A673 (cell line): ENCODE results near the gene HPN.

Experiments used
- EZH2 ChIP-seq: fragments of 200-600 bp; sonication (generic); IDR thresholded peaks from 2 replicates; pipeline ENCODE4 v1.6.1; 2017; ENCODE audit warnings: borderline replicate concordance, low read depth, mild to moderate bottlenecking, mixed read lengths, antibody characterized with exemption, low read length; ENCODE audit not compliant: poor library complexity, severe bottlenecking
- TF ChIP-seq, protein P1 (sequence below): fragments of 300-800, 200-600 bp; sonication (generic); conservative IDR thresholded peaks from 2 replicates; pipeline ENCODE4 v1.5.1; 2017; ENCODE audit warnings: low read depth, mild to moderate bottlenecking, antibody characterized with exemption, low read length, moderate library complexity, mixed read lengths

DNA sequence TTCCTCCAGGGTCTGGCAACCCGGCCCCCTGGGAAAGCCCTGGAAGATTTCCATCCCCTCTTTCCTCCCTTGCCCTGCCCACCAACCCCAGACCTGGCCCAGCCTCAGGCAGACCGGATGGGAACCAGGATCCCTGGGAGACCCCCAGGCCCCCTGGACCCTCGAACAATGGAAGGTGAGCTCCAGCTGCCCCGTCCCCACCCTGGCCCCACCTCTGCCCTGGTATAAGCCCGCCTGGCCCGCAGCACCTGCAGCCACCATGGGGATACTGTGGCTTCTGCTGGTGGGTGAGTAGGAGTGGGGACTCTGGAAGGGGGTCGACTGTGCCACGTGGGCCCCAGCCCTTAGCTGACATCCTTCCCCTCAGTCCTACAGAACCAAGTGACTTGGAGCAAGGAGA lies 32.4 kb downstream of the HPN start:
- no peak for TF ChIP-seq EZH2
- TF ChIP-seq, protein P1, sequence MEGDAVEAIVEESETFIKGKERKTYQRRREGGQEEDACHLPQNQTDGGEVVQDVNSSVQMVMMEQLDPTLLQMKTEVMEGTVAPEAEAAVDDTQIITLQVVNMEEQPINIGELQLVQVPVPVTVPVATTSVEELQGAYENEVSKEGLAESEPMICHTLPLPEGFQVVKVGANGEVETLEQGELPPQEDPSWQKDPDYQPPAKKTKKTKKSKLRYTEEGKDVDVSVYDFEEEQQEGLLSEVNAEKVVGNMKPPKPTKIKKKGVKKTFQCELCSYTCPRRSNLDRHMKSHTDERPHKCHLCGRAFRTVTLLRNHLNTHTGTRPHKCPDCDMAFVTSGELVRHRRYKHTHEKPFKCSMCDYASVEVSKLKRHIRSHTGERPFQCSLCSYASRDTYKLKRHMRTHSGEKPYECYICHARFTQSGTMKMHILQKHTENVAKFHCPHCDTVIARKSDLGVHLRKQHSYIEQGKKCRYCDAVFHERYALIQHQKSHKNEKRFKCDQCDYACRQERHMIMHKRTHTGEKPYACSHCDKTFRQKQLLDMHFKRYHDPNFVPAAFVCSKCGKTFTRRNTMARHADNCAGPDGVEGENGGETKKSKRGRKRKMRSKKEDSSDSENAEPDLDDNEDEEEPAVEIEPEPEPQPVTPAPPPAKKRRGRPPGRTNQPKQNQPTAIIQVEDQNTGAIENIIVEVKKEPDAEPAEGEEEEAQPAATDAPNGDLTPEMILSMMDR = no peak
